Endothelial cell (in vitro differentiated cells): ENCODE results near the gene SLC29A3. TPM values are rescaled to one million over a fixed set of nuclear protein-coding genes. Genes with fewer than 3 reads are reported as not detected.

Source experiments
- DNase-seq: peaks from one replicate; pipeline ENCODE4 v3.0.0; 2021; ENCODE audit warnings: low spot score
- H3K27ac Mint-ChIP-seq: one replicate; pipeline ENCODE4 v1.8.0; 2021; ENCODE audit warnings: mixed read lengths, inconsistent platforms; ENCODE audit not compliant: unreplicated experiment
- H3K27me3 Mint-ChIP-seq: one replicate; pipeline ENCODE4 v1.8.0; 2021; ENCODE audit warnings: mild to moderate bottlenecking, moderate library complexity, mixed read lengths, inconsistent platforms; ENCODE audit not compliant: unreplicated experiment
- H3K36me3 Mint-ChIP-seq: one replicate; pipeline ENCODE4 v1.8.0; 2021; ENCODE audit warnings: mild to moderate bottlenecking, low read depth, mixed read lengths, inconsistent platforms; ENCODE audit not compliant: unreplicated experiment
- H3K4me1 Mint-ChIP-seq: one replicate; pipeline ENCODE4 v1.8.0; 2021; ENCODE audit warnings: mild to moderate bottlenecking, mixed read lengths, inconsistent platforms; ENCODE audit not compliant: unreplicated experiment
- H3K4me3 Mint-ChIP-seq: one replicate; pipeline ENCODE4 v1.8.0; 2021; ENCODE audit warnings: mild to moderate bottlenecking, mixed read lengths, inconsistent platforms; ENCODE audit not compliant: unreplicated experiment
- H3K9me3 Mint-ChIP-seq: one replicate; pipeline ENCODE4 v1.8.0; 2021; ENCODE audit warnings: mixed read lengths, inconsistent platforms; ENCODE audit not compliant: unreplicated experiment
- total RNA-seq: library from RNA; stranded (reverse); fragmentation: NEBNext Ultra II Directional; extraction: Animal tissue kit (Norgen Biotek cat#: 25700); gene quantifications from one replicate; pipeline ENCODE4 v1.2.1, GENCODE V29; 2021; ENCODE audit not compliant: unreplicated experiment
- TF ChIP-seq, protein P1 (sequence below): fragments of 200-600 bp; sonication (generic); IDR thresholded peaks from one replicate; pipeline ENCODE4 v1.5.0; 2021; ENCODE audit warnings: antibody characterized with exemption; ENCODE audit not compliant: unreplicated experiment

Gene SLC29A3
- total RNA-seq, 1 donor from 2014 or later = 11.7 TPM

DNA sequence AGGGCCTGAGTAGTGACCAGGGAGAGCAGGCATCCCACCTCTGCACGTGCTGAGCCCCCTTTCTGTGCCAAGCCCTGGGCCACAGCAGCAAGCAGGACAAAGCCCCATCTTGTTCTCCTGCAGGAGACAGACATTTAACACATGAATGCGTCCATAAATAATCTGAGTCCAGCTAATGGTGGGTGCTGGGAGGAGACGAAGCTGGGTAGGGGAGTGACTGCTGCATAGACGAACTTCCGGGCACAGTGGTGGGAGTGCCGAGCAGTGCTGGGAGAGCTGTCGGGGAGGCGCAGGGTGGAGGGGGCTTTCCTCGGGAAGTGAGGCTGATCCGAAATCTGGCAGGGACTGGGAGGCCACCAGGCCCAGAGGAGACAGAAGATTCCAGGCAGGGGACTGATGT lies 35.2 kb upstream of the SLC29A3 start:
- TF ChIP-seq, protein P1, sequence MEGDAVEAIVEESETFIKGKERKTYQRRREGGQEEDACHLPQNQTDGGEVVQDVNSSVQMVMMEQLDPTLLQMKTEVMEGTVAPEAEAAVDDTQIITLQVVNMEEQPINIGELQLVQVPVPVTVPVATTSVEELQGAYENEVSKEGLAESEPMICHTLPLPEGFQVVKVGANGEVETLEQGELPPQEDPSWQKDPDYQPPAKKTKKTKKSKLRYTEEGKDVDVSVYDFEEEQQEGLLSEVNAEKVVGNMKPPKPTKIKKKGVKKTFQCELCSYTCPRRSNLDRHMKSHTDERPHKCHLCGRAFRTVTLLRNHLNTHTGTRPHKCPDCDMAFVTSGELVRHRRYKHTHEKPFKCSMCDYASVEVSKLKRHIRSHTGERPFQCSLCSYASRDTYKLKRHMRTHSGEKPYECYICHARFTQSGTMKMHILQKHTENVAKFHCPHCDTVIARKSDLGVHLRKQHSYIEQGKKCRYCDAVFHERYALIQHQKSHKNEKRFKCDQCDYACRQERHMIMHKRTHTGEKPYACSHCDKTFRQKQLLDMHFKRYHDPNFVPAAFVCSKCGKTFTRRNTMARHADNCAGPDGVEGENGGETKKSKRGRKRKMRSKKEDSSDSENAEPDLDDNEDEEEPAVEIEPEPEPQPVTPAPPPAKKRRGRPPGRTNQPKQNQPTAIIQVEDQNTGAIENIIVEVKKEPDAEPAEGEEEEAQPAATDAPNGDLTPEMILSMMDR = no peak
- DNase-seq = no peak
- Mint-ChIP-seq H3K27ac (peak overlapping the region; percentile 81), H3K27me3 (peaks cover 29% of the 10 kb centered on the region), H3K4me1 (peaks cover 22% of the 10 kb centered on the region), H3K4me3 (peak overlapping the region; percentile 25), H3K36me3 (peaks cover 49% of the 10 kb centered on the region), H3K9me3 (no peaks in the 10 kb centered on the region)

DNA sequence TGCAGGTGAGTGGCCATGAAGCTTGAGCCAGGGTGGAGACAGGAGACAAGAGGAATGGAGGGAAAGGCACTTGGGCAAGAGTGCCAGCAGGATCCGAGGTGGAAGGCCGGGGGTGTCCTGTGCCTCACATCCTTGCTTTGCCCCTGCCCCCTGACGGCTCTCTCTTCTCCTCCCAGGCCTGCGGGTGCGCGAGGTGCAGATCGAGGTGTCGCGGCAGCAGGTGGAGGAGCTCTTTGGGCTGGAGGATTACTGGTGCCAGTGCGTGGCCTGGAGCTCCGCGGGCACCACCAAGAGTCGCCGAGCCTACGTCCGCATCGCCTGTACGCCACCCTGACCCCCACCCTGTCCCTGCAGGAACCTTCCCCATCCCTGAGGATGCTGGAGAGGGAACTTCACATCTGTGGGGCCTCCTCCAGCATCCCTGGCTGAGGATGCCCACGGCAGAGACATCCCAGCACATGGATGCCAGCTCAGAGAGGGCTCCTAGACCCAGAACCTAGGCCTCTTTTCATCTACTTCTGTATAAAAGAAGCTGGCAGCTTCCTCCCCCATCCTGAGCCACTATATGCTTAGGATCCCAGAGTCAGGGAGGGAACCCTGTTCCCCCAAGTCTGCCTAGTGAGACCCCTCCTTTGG lies 34.4 kb upstream of the SLC29A3 start:
- TF ChIP-seq, protein P1 = no peak
- Mint-ChIP-seq H3K36me3 (peaks cover 57% of the 10 kb centered on the region), H3K27me3 (peaks cover 31% of the 10 kb centered on the region), H3K4me3 (peak overlapping the region; percentile 31), H3K27ac (no peak overlapping the region), H3K4me1 (peaks cover 26% of the 10 kb centered on the region), H3K9me3 (no peaks in the 10 kb centered on the region)
- no peak for DNase-seq

DNA sequence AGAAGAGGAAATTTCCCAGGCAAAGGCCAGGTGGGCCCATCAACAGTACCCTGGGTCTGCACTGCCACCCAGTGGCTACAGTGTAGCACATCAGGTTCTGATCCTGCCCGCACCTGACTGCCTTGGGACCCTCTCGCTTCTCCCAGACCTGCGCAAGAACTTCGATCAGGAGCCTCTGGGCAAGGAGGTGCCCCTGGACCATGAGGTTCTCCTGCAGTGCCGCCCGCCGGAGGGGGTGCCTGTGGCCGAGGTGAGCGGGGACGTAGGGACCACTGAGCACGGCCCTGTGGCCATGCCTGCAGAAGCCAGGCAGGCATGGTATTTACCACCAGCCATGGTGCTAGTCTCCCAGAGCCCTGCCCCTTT lies 33.9 kb upstream of the SLC29A3 start:
- peak; percentile 60 for DNase-seq
- TF ChIP-seq, protein P1 = peak; percentile 77
- Mint-ChIP-seq H3K9me3 (no peaks in the 10 kb centered on the region), H3K4me1 (peaks cover 25% of the 10 kb centered on the region), H3K36me3 (peaks cover 56% of the 10 kb centered on the region), H3K4me3 (no peak overlapping the region), H3K27ac (no peak overlapping the region), H3K27me3 (peaks cover 28% of the 10 kb centered on the region)

DNA sequence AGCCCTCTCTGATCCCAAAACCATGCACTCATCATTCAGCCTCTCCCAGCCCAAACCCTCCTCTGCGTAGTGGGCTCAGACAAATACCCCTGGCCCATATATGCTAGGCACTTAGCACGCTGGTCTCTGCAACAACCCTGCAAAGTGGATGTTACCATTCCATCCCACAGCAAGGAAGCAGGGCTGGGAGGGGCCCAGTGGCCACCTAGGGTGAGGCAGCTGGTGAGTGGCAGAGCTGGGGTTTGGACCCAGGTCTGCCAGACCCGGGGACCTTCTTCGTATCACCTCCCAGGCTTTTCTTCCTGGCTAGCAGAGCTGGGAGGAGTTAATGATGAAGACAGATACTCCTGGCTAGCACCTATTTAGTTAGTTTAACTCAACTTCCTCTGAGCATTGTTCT lies 33.1 kb upstream of the SLC29A3 start:
- no peak overlapping the region for H3K4me3 Mint-ChIP-seq
- H3K27me3 Mint-ChIP-seq = peaks cover 28% of the 10 kb centered on the region
- peaks cover 53% of the 10 kb centered on the region for H3K36me3 Mint-ChIP-seq
- peaks cover 21% of the 10 kb centered on the region for H3K4me1 Mint-ChIP-seq
- DNase-seq = no peak
- no peaks in the 10 kb centered on the region for H3K9me3 Mint-ChIP-seq
- H3K27ac Mint-ChIP-seq = peak overlapping the region; percentile 67
- TF ChIP-seq, protein P1 = no peak

DNA sequence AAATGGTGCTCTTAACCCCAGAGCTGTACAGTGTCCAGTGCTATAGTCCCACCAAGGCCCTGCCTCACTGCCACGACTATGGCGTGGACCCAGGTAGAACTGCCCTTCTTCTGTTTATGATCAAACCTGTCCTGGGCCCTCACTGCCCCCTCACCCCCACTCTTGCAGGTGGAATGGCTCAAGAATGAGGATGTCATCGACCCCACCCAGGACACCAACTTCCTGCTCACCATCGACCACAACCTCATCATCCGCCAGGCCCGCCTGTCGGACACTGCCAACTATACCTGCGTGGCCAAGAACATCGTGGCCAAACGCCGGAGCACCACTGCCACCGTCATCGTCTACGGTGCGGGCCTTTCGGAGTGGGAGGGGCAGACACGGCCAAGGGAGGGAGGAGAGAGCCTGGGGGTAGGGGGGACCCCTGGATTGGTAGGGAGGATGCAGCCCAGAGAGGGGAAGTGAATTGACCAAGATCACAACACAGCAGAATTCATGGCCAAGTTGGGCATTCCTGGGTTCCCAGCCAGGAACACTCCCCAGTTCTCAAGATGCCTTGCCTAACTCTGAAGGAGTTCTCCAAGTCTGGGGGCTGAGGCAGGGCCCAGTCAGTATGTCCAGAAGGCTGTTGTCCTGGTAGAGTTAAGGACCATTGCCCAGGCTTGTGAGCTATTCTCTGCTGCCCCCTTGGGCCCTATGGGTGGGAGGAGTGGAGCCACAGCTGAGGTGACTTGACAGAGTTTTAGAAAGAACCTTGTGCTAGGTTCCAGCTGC lies 32.4 kb upstream of the SLC29A3 start:
- TF ChIP-seq, protein P1 = no peak
- no peak for DNase-seq
- Mint-ChIP-seq H3K27ac (peak overlapping the region; percentile 48), H3K4me1 (peaks cover 21% of the 10 kb centered on the region), H3K4me3 (peak overlapping the region; percentile 74), H3K36me3 (peaks cover 55% of the 10 kb centered on the region), H3K9me3 (no peaks in the 10 kb centered on the region), H3K27me3 (peaks cover 30% of the 10 kb centered on the region)
